ENCODE data around the gene MAPK4.
"Not testable (repeated sequence)": the region's sequence is repeated elsewhere in the genome, so short reads cannot be mapped to it uniquely, and the experiment has no call there.

MAPK4 gene

GRCh38 chr18:50775207-50775606, 215.3 kb downstream of the MAPK4 start:
- DNase-seq = no peak

- DNase-seq = no peak
Observed at GRCh38 chr18:50775726-50776125, 215.8 kb downstream of the MAPK4 start.

DNA sequence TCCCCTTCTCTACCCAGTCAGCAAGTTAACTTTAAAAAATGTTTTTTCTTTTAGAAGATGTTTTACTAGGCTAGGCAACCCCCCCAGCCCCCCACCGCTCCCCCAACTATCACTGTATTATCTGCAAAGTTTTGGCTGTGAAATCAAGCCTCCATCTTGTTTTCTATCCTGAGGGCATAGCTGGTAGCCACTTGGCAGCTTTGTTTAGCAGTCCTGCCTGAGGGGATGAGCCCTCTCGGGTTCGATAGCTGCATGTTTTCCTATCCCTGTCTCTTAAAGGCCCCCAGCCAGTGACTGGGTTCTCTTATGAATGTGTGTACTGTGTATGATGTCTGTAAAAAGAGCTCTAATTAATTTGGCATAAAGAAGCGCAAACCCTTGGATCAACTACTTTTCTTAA, 216.5 kb downstream of the MAPK4 start:
- no peak for DNase-seq

GRCh38 chr18:50779021-50779420, 219.1 kb downstream of the MAPK4 start:
- DNase-seq = not testable (repeated sequence)
